VCaP (cell line): ENCODE data around the gene COL24A1.

Experiments used
- H3K27ac ChIP-seq: fragments of 450-650 bp; 2 replicates; pipeline ENCODE4 v1.5.1; 2017
- TF ChIP-seq, protein P1 (sequence below): fragments of 450-650 bp; conservative IDR thresholded peaks from 2 replicates; pipeline ENCODE4 v1.5.1; 2017; ENCODE audit warnings: mild to moderate bottlenecking, moderate library complexity

The COL24A1 gene

DNA sequence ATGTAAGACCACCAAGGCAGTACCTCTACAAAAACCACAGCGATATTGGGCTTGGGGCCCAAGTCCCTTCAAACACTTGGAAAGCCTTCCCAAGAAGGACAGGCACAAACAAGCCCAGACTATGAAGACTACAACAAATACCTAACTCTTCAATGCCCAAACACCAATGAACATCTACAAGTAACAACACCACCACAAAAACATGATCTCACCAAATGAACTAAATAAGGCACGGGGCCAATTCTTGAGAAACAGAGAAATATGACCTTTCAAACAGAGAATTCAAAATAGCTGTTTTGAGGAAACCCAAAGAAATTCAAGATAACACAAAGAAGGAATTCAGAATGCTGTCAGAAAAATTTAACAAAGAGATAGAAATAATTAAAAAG is 86.8 kb downstream of the COL24A1 start:
- H3K27ac ChIP-seq, result no peak overlapping the region
- TF ChIP-seq, protein P1, sequence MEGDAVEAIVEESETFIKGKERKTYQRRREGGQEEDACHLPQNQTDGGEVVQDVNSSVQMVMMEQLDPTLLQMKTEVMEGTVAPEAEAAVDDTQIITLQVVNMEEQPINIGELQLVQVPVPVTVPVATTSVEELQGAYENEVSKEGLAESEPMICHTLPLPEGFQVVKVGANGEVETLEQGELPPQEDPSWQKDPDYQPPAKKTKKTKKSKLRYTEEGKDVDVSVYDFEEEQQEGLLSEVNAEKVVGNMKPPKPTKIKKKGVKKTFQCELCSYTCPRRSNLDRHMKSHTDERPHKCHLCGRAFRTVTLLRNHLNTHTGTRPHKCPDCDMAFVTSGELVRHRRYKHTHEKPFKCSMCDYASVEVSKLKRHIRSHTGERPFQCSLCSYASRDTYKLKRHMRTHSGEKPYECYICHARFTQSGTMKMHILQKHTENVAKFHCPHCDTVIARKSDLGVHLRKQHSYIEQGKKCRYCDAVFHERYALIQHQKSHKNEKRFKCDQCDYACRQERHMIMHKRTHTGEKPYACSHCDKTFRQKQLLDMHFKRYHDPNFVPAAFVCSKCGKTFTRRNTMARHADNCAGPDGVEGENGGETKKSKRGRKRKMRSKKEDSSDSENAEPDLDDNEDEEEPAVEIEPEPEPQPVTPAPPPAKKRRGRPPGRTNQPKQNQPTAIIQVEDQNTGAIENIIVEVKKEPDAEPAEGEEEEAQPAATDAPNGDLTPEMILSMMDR, result no peak

DNA sequence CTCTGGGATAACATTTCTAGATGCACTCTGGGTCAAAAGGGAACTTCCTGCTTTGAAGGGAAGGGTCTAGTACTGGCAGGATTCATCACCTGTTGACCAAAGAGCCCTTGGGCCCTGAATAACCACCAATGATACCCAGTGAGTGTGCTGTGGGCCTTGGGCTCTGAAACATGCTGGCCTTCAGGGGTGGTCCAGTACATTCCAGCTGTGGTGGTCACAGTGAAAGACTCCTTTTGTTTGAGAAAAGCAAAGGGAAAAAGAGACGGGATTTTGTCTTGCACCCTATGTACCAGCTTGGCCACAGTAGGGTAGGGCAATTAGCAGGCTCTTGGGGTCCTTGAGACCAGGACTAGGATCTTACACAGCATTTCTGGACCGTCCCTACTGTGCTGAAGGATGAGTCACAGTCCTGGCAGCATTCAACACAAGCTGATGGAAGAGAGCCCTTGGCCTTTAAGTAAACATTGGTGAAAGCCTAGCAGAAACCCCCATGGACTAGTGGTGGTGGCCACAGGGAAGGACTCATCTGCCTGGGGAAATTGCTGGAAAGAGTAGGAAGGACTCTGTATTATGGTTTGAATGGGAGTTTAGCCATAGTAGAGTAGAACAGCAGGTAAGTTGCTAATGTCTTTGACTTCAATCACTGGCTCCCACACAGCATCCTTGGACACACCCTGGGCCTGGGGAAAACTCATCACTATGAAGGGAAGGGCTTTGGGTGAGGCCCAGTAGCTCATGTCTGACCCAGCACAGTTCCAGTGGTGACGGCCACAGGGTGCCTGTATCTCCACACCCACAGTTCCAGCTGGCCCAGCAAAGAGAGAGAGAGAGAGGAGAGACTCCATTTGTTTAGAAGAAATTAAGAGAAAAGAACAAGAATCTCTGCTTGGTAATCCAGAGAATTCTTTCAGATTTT is 87.5 kb downstream of the COL24A1 start:
- TF ChIP-seq, protein P1, result no peak
- no peak overlapping the region for H3K27ac ChIP-seq

DNA sequence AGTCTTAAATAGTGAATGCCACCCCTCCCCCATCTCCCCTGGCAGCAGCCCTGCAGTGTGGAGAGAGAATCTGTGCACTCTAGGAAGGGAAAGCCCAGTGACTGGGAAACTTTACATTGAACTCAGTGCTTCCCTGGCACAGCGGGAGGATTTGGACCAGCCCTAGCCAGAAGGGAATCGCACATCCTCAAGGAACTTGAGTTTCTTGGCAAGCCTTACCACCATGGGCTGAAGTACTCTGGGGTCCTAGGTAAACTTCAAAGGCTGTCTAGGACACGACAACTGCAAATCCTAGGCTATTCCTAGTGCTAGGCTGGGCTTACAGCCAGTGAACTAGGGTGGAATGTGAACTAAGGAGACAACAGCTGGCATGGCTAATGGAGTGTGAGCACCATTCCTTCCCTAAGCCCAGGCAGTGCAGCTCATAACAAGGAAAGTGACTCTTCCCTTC is 88.3 kb downstream of the COL24A1 start:
- TF ChIP-seq, protein P1, result no peak
- no peak overlapping the region for H3K27ac ChIP-seq

DNA sequence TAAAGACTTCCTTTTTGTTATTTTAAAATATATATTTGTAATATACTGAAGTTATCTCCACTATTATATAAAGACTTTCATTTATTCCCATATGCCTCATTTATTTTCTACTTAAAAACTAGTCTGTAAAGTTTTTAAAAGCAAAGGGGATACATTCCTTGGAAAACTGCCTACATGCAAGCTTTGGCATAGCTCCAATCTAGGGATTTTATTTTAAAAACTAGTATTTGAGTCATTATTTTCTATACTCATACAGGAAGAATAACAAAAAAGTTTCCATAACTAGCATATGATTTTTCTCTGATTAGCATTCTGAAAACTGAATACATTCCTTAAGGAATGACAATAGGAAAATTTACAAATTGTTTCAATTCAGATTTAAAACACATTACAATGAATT is 88.9 kb downstream of the COL24A1 start:
- H3K27ac ChIP-seq, result no peak overlapping the region
- TF ChIP-seq, protein P1, result no peak

DNA sequence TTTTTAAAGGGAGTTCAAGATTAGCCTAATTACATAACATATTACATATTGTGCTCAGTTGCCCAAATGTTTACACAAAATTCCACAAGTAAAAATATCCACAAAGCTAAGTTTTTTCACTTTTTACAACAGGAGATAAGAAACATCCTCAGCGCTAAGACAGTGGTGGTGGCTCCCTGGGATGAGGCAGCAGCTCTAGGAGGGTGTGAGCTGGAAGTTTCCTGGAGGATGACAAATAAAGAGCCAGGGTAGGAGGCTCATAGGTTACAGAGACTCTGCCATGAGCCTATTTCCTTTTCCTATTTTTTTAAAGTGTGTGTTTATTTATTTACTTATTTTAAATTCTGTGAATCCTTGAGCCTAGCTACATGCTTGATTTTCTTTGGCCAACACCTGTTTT is 91.7 kb downstream of the COL24A1 start:
- TF ChIP-seq, protein P1, result no peak

DNA sequence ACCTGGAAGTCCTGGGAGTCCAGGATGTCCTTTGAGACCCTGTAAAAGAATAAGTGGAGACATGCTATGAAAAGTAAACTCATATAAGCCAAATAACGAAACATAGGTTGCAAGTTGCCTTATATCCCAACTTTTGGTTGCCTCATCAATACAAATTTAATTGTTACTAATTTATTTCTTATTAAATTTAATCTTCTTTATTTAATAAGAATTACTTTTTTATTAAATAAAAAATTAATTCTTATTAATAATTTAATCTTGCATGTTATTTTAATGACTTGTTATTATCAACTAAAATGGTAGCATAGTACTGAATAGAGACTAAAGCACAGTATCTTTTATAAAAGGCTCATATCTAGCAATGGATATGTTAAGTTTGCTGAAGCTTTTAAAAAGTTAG is 92.9 kb downstream of the COL24A1 start:
- TF ChIP-seq, protein P1, result no peak

More for the DNA sequence above, 91.7 kb downstream of the COL24A1 start:
- H3K27ac ChIP-seq, result no peak overlapping the region

DNA sequence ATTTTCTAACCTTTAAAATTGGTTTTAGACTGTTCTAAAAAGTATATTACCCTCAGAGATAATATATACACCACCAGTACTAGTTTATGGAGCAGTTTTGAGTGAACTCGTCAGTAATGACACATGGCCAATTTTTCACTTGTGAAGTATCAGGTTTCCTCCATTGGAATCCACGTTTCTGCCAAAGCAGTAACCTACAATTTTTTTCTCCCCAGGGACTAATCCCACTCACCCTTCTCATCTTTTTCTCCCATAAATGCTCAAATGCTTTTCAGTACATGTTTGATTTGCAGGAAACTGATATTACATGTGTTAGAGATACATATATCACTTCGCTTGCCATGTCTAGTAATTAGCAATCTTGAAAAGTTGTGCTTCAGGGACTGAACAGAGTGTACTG is 94.1 kb downstream of the COL24A1 start:
- TF ChIP-seq, protein P1, result no peak
- no peak overlapping the region for H3K27ac ChIP-seq

More for the DNA sequence above, 92.9 kb downstream of the COL24A1 start:
- no peak overlapping the region for H3K27ac ChIP-seq
